Measurements from ENCODE around the gene THRAP3. TPM values are rescaled to one million over a fixed set of nuclear protein-coding genes. Genes with fewer than 3 reads are reported as not detected.
"Not testable (repeated sequence)": the region's sequence is repeated elsewhere in the genome, so short reads cannot be mapped to it uniquely, and the experiment has no call there.

Gene THRAP3
- total and polyA plus RNA-seq, 8 donors = 22.2 to 97.9 (median 33.6) TPM

GRCh38 chr1:36211307-36211706, 12.9 kb upstream of the THRAP3 start:
- no peak overlapping the region for H3K27ac ChIP-seq
- H3K27me3 ChIP-seq = no peaks in the 10 kb centered on the region
- H3K4me3 ChIP-seq = no peak overlapping the region
- H3K4me1 ChIP-seq = peaks cover 15 to 28% (median 21%) of the 10 kb centered on the region in 4 donors
- H3K9me3 ChIP-seq = no peaks in the 10 kb centered on the region
- H3K36me3 ChIP-seq = no peaks in the 10 kb centered on the region
- TF ChIP-seq EP300 (IDR thresholded peaks at IDR 0.05) = no peak
- no peak for TF ChIP-seq POLR2AphosphoS5 (IDR thresholded peaks at IDR 0.05)
- no peak for TF ChIP-seq POLR2A (IDR thresholded peaks at IDR 0.05)
- TF ChIP-seq CTCF (IDR thresholded peaks at IDR 0.05) = no peak
- no peak for DNase-seq
- intact Hi-C loops (cut with DNase I; ENCODE audit: low total_unique reads) = loop anchor here (10.0 kb wide), 1 partner anchor 343 kb away; no protein-coding TSS in a partner anchor
- 85 to 98% (median 89%) methylated on average over 3 of the region's 3 CpGs for WGBS, 5 donors

GRCh38 chr1:36211841-36212240, 12.4 kb upstream of the THRAP3 start:
- DNase-seq = no peak
- intact Hi-C loops (cut with DNase I; ENCODE audit: low total_unique reads) = loop anchor here (10.0 kb wide), 1 partner anchor 343 kb away; no protein-coding TSS in a partner anchor
- H3K9me3 ChIP-seq = no peaks in the 10 kb centered on the region
- no peaks in the 10 kb centered on the region for H3K27me3 ChIP-seq
- no peaks in the 10 kb centered on the region for H3K36me3 ChIP-seq
- H3K4me3 ChIP-seq = no peak overlapping the region
- WGBS, 5 donors = 79 to 92% (median 82%) methylated on average over 2 of the region's 2 CpGs
- TF ChIP-seq POLR2A (IDR thresholded peaks at IDR 0.05) = no peak
- TF ChIP-seq EP300 (IDR thresholded peaks at IDR 0.05) = no peak
- no peak for TF ChIP-seq CTCF (IDR thresholded peaks at IDR 0.05)
- no peak for TF ChIP-seq POLR2AphosphoS5 (IDR thresholded peaks at IDR 0.05)
- no peak overlapping the region for H3K27ac ChIP-seq
- peaks cover 13 to 23% (median 15%) of the 10 kb centered on the region in 4 donors for H3K4me1 ChIP-seq

- TF ChIP-seq POLR2A (IDR thresholded peaks at IDR 0.05) (no peak), POLR2AphosphoS5 (IDR thresholded peaks at IDR 0.05) (no peak), CTCF (IDR thresholded peaks at IDR 0.05) (no peak), EP300 (IDR thresholded peaks at IDR 0.05) (no peak)
- peak in 1 of 2 donors; percentile 13 for DNase-seq
- H3K9me3 ChIP-seq = no peaks in the 10 kb centered on the region
- intact Hi-C loops (cut with DNase I; ENCODE audit: low total_unique reads) = loop anchor here (10.0 kb wide), 1 partner anchor 342 kb away; no protein-coding TSS in a partner anchor
- no peak overlapping the region for H3K27ac ChIP-seq
- WGBS, 5 donors = 35 to 65% (median 48%) methylated on average over 2 of the region's 2 CpGs
- no peaks in the 10 kb centered on the region for H3K36me3 ChIP-seq
- peaks cover 3 to 13% (median 8%) of the 10 kb centered on the region in 4 donors for H3K4me1 ChIP-seq
- no peaks in the 10 kb centered on the region for H3K27me3 ChIP-seq
- no peak overlapping the region for H3K4me3 ChIP-seq
Measured at GRCh38 chr1:36212782-36213181, 11.5 kb upstream of the THRAP3 start.

GRCh38 chr1:36217670-36218069, 6.6 kb upstream of the THRAP3 start:
- WGBS, 5 donors = 45 to 57% (median 47%) methylated on average over 2 of the region's 2 CpGs
- Histone ChIP-seq H3K27me3 (no peaks in the 10 kb centered on the region), H3K9me3 (no peaks in the 10 kb centered on the region), H3K36me3 (no peaks in the 10 kb centered on the region), H3K27ac (no peak overlapping the region), H3K4me1 (peaks cover 0 to 7% (median 3%) of the 10 kb centered on the region in 4 donors), H3K4me3 (no peak overlapping the region)
- intact Hi-C loops (cut with DNase I; ENCODE audit: low total_unique reads) = loop anchor here (10.0 kb wide), 1 partner anchor 337 kb away; no protein-coding TSS in a partner anchor
- TF ChIP-seq EP300 (IDR thresholded peaks at IDR 0.05) = no peak
- TF ChIP-seq POLR2AphosphoS5 (IDR thresholded peaks at IDR 0.05) = no peak
- TF ChIP-seq POLR2A (IDR thresholded peaks at IDR 0.05) = no peak
- peak in 2 of 7 experiments; percentile 26 to 42 for TF ChIP-seq CTCF (IDR thresholded peaks at IDR 0.05)
- peak in 1 of 2 donors; percentile 47 for DNase-seq

- intact Hi-C loops (cut with DNase I; ENCODE audit: low total_unique reads) = loop anchor here (10.0 kb wide), 1 partner anchor 63 kb away; no protein-coding TSS in a partner anchor
- H3K4me3 ChIP-seq, H3K36me3 ChIP-seq, H3K27ac ChIP-seq, H3K9me3 ChIP-seq, DNase-seq, H3K27me3 ChIP-seq: not testable (repeated sequence)
- H3K4me1 ChIP-seq = peaks cover 16 to 37% (median 24%) of the 10 kb centered on the region in 4 donors
- WGBS, 5 donors = 92 to 95% (median 94%) methylated on average over 6 to 7 of the region's 7 CpGs
Measured at GRCh38 chr1:36221901-36222300, 2.3 kb upstream of the THRAP3 start.
